K562 (cell line): Measurements from ENCODE around the gene JDP2. TPM values are rescaled to one million over a fixed set of nuclear protein-coding genes. Genes with fewer than 3 reads are reported as not detected.

Experiments used
- MGA ChIP-seq: fragments of 450-650 bp; IDR thresholded peaks from 2 replicates; pipeline ENCODE4 v1.6.1; 2016; ENCODE audit warnings: mild to moderate bottlenecking, moderate library complexity
- TAF9B ChIP-seq: fragments of 450-650 bp; IDR thresholded peaks from 2 replicates; pipeline ENCODE4 v1.6.1; 2018; ENCODE audit warnings: mild to moderate bottlenecking; ENCODE audit not compliant: partially characterized antibody
- polyA plus RNA-seq, 8 experiments: library from polyadenylated mRNA; depleted of rRNA in 4 of 8; stranded (reverse) in 5 of 8; unstranded in 3 of 8; fragments of >200 nt; fragmentation: Nextera tagmentation in 2 of 8; fragmentation: Illumina TruSeq in 1 of 8; extraction: Ambion mirVana in 2 of 8; extraction: Trizol in 1 of 8; gene quantifications; 2 replicates each; pipeline versions ENCODE4 v1.2.1 to v1.2.3, GENCODE V29; 2011 to 2014; ENCODE audit warnings: inconsistent platforms in 1 of 8, missing spikeins in 1 of 8
- total RNA-seq, 7 experiments: library from RNA; depleted of rRNA in 6 of 7; stranded (reverse); fragments of >200 nt in 6 of 7; fragmentation: Illumina TruSeq in 2 of 7; extraction: Trizol in 2 of 7; gene quantifications; 2 replicates each; pipeline versions ENCODE4 v1.2.1 to v1.2.3, GENCODE V29; 2011 to 2021; ENCODE audit warnings: low replicate concordance in 1 of 7

The JDP2 gene
- total and polyA plus RNA-seq, 9 of the 15 experiments (the other 6 are each of a cell fraction or from before 2014, with no cell fraction given): 0.27 to 13.8 (median 3.1) TPM

DNA sequence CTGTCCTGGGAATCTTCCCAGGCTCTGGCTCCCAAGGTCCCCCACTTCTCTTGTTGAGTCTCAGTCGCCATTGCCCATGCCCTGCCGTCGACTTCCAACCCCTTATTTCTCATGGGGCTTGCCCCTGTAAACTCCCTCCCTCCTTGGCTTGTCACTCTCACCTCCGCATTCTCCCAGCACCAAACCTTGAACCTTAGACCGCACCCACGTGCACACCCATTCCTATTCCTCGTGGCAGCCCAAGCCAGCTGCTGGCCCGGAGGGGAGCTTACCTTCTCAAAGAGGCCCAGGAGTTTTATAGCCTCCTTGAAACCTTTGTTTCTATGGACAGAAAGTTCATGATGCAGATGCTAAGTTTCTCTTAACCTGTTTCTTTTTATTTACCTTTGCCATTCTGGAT lies 4.6 kb downstream of the JDP2 start (continued):
- TF ChIP-seq MGA (no peak), TAF9B (no peak)
- TF ChIP-seq, all 486 proteins: peak for 0
